GM23338 (cell line): Measurements from ENCODE around the gene INO80E. TPM values are rescaled to one million over a fixed set of nuclear protein-coding genes. Genes with fewer than 3 reads are reported as not detected.

Source experiments
- ATAC-seq: fragments of 200-7000 bp; cut with Tn5 transposase; 3 replicates; pipeline ENCODE4 v1.9.1; 2020
- DNase-seq: peaks from one replicate; pipeline ENCODE4 v3.0.0-alpha.2; 2015; ENCODE audit warnings: low spot score
- H2AFZ ChIP-seq: fragments of 200-600 bp; sonication (generic); 2 replicates; pipeline ENCODE4 v1.8.0; 2016; ENCODE audit warnings: antibody characterized with exemption, mild to moderate bottlenecking, moderate library complexity
- H3F3A ChIP-seq: fragments of 200-600 bp; sonication (generic); replicated peaks from 2 replicates; pipeline ENCODE4 v1.8.0; 2017; ENCODE audit warnings: antibody characterized with exemption, mixed run types, low read depth
- H3K27ac ChIP-seq: fragments of 200-600 bp; sonication (generic); 2 replicates; pipeline ENCODE4 v1.6.1; 2016; ENCODE audit warnings: low read depth
- H3K27me3 ChIP-seq: fragments of 200-600 bp; sonication (generic); 2 replicates; pipeline ENCODE4 v1.8.0; 2016; ENCODE audit warnings: mild to moderate bottlenecking, mixed run types, moderate library complexity; ENCODE audit not compliant: insufficient read depth
- H3K36me3 ChIP-seq: fragments of 200-600 bp; sonication (generic); 2 replicates; pipeline ENCODE4 v1.8.0; 2016; ENCODE audit warnings: mild to moderate bottlenecking; ENCODE audit not compliant: insufficient read depth
- H3K4me1 ChIP-seq: fragments of 200-600 bp; sonication (generic); 2 replicates; pipeline ENCODE4 v1.8.0; 2016; ENCODE audit warnings: mild to moderate bottlenecking, moderate library complexity; ENCODE audit not compliant: insufficient read depth
- H3K4me2 ChIP-seq: fragments of 200-600 bp; sonication (generic); 2 replicates; pipeline ENCODE4 v1.7.1; 2017; ENCODE audit warnings: mixed run types
- H3K4me3 ChIP-seq: fragments of 200-600 bp; sonication (generic); 2 replicates; pipeline ENCODE4 v1.6.1; 2016; ENCODE audit warnings: mixed run types
- H3K79me2 ChIP-seq: fragments of 200-600 bp; sonication (generic); replicated peaks from 2 replicates; pipeline ENCODE4 v1.8.0; 2017; ENCODE audit warnings: mild to moderate bottlenecking; ENCODE audit not compliant: insufficient read depth
- H3K9me2 ChIP-seq: fragments of 200-600 bp; sonication (generic); 2 replicates; pipeline ENCODE4 v1.8.0; 2017; ENCODE audit not compliant: insufficient read depth
- H4K20me1 ChIP-seq: fragments of 200-600 bp; sonication (generic); replicated peaks from 2 replicates; pipeline ENCODE4 v1.8.0; 2017; ENCODE audit warnings: mild to moderate bottlenecking; ENCODE audit not compliant: insufficient read depth
- H3K27ac Mint-ChIP-seq: 2 replicates; pipeline ENCODE4 v1.8.0; 2020; ENCODE audit warnings: inconsistent platforms, mild to moderate bottlenecking, moderate library complexity, mixed read lengths
- H3K27me3 Mint-ChIP-seq: 3 replicates; pipeline ENCODE4 v1.8.0; 2022; ENCODE audit warnings: low read depth, mild to moderate bottlenecking, moderate library complexity, mixed read lengths, inconsistent platforms; ENCODE audit not compliant: insufficient read depth, poor library complexity
- H3K36me3 Mint-ChIP-seq: 3 replicates; pipeline ENCODE4 v1.8.0; 2021; ENCODE audit warnings: low read depth, mild to moderate bottlenecking, inconsistent platforms, moderate library complexity, mixed read lengths
- H3K4me1 Mint-ChIP-seq: 3 replicates; pipeline ENCODE4 v1.8.0; 2020; ENCODE audit warnings: mild to moderate bottlenecking, inconsistent platforms, mixed read lengths
- H3K4me3 Mint-ChIP-seq: 3 replicates; pipeline ENCODE4 v1.8.0; 2021; ENCODE audit warnings: moderate library complexity, mild to moderate bottlenecking, inconsistent platforms, mixed read lengths
- H3K9me3 Mint-ChIP-seq: 3 replicates; pipeline ENCODE4 v1.8.0; 2020; ENCODE audit warnings: moderate library complexity, mild to moderate bottlenecking, inconsistent platforms, mixed read lengths
- CREB1 ChIP-seq: fragments of 250-450 bp; sonication (Bioruptor Pico); IDR thresholded peaks from 2 replicates; pipeline ENCODE4 v1.5.0; 2020; ENCODE audit warnings: low read depth, mild to moderate bottlenecking, moderate library complexity
- ETS1 ChIP-seq: IDR thresholded peaks from 2 replicates; pipeline ENCODE4 v1.6.1; 2016; ENCODE audit warnings: antibody characterized with exemption
- EZH2 ChIP-seq: fragments of 200-600 bp; sonication (generic); IDR thresholded peaks from one replicate; pipeline ENCODE4 v1.8.0; 2017; ENCODE audit warnings: antibody characterized with exemption, mild to moderate bottlenecking, low read depth; ENCODE audit not compliant: unreplicated experiment
- EZH2phosphoT487 ChIP-seq: fragments of 200-600 bp; sonication (generic); IDR thresholded peaks from one replicate; pipeline ENCODE4 v1.8.1; 2018; ENCODE audit warnings: antibody characterized with exemption; ENCODE audit not compliant: unreplicated experiment
- JUNB ChIP-seq: IDR thresholded peaks from one replicate; pipeline ENCODE4 v1.6.1; 2016; ENCODE audit warnings: antibody characterized with exemption; ENCODE audit not compliant: unreplicated experiment
- NANOG ChIP-seq: IDR thresholded peaks from 2 replicates; pipeline ENCODE4 v1.6.1; 2016; ENCODE audit warnings: antibody characterized with exemption, borderline replicate concordance
- POLR2AphosphoS5 ChIP-seq: IDR thresholded peaks from 2 replicates; pipeline ENCODE4 v1.6.1; 2016; ENCODE audit warnings: antibody characterized with exemption, low read depth
- REST ChIP-seq: IDR thresholded peaks from one replicate; pipeline ENCODE4 v1.6.1; 2018; ENCODE audit warnings: antibody characterized with exemption; ENCODE audit not compliant: unreplicated experiment
- STAT1 ChIP-seq: IDR thresholded peaks from one replicate; pipeline ENCODE4 v1.6.1; 2016; ENCODE audit warnings: antibody characterized with exemption; ENCODE audit not compliant: unreplicated experiment
- ZNF114 ChIP-seq: fragments of 250-450 bp; sonication (Bioruptor Pico); IDR thresholded peaks from 2 replicates; pipeline ENCODE4 v1.5.0; 2020; ENCODE audit warnings: mild to moderate bottlenecking, moderate library complexity
- ZNF331 ChIP-seq: fragments of 250-450 bp; sonication (Bioruptor Pico); IDR thresholded peaks from 2 replicates; pipeline ENCODE4 v1.5.0; 2020; ENCODE audit warnings: low read depth, mild to moderate bottlenecking, moderate library complexity
- polyA plus RNA-seq: library from polyadenylated mRNA; unstranded; fragments of >200 nt; fragmentation: Nextera tagmentation; extraction: Ambion mirVana; gene quantifications from 2 replicates; pipeline ENCODE4 v1.2.1, GENCODE V29; 2016
- total RNA-seq: library from RNA; depleted of rRNA; stranded (reverse); fragments of >200 nt; shearing (Covaris generic); gene quantifications from 2 replicates; pipeline ENCODE4 v1.2.3, GENCODE V29; 2014
- TF ChIP-seq, protein P1 (sequence below): fragments of 250-450 bp; sonication (Bioruptor Pico); IDR thresholded peaks from 2 replicates; pipeline ENCODE4 v1.5.0; 2020; ENCODE audit warnings: mild to moderate bottlenecking, moderate library complexity
- TF ChIP-seq, protein P2 (sequence below), 2 experiments: fragments of 200-600 bp in 1 of 2; sonication (generic) in 1 of 2; conservative IDR thresholded peaks; 2 replicates each; pipeline versions ENCODE4 v1.5.1 to v1.6.1; 2016 to 2017; ENCODE audit warnings: antibody characterized with exemption in 2 of 2, low read depth in 2 of 2, mild to moderate bottlenecking in 2 of 2, moderate library complexity in 1 of 2

The INO80E gene
- total and polyA plus RNA-seq, 2 experiments from 2014 or later: 66.0 to 71.0 TPM

- Histone ChIP-seq H3K9me2 (no peaks in the 10 kb centered on the region), H3K4me3 (peak overlapping the region; percentile 94), H2AFZ (peak overlapping the region; percentile 96), H3K27ac (peak overlapping the region; percentile 45; the same call in 1 of the 2 replicates), H4K20me1 (peaks cover 10% of the 10 kb centered on the region; the same call in 1 of the 2 replicates), H3K36me3 (peaks cover 5% of the 10 kb centered on the region; the same call in 1 of the 2 replicates), H3K27me3 (no peaks in the 10 kb centered on the region), H3K79me2 (peaks cover 7% of the 10 kb centered on the region; the same call in 1 of the 2 replicates), H3K4me1 (peaks cover 28% of the 10 kb centered on the region), H3K4me2 (peak overlapping the region; percentile 94), H3F3A (peaks cover 20% of the 10 kb centered on the region)
- ATAC-seq (no peak), DNase-seq (no peak)
- peaks cover 2% of the 10 kb centered on the region; the same call in 2 of the 3 replicates for H3K9me3 Mint-ChIP-seq
- H3K27me3 Mint-ChIP-seq: peaks cover 13% of the 10 kb centered on the region
- H3K4me1 Mint-ChIP-seq: peaks cover 33% of the 10 kb centered on the region
- TF ChIP-seq POLR2AphosphoS5 (no peak), STAT1 (no peak), CREB1 (CRISPR knock-in tag) (no peak), REST (no peak), NANOG (no peak), ZNF114 (CRISPR knock-in tag) (no peak), ETS1 (no peak), EZH2 (no peak), EZH2phosphoT487 (no peak), JUNB (no peak), ZNF331 (CRISPR knock-in tag) (no peak)
- TF ChIP-seq, protein P1, sequence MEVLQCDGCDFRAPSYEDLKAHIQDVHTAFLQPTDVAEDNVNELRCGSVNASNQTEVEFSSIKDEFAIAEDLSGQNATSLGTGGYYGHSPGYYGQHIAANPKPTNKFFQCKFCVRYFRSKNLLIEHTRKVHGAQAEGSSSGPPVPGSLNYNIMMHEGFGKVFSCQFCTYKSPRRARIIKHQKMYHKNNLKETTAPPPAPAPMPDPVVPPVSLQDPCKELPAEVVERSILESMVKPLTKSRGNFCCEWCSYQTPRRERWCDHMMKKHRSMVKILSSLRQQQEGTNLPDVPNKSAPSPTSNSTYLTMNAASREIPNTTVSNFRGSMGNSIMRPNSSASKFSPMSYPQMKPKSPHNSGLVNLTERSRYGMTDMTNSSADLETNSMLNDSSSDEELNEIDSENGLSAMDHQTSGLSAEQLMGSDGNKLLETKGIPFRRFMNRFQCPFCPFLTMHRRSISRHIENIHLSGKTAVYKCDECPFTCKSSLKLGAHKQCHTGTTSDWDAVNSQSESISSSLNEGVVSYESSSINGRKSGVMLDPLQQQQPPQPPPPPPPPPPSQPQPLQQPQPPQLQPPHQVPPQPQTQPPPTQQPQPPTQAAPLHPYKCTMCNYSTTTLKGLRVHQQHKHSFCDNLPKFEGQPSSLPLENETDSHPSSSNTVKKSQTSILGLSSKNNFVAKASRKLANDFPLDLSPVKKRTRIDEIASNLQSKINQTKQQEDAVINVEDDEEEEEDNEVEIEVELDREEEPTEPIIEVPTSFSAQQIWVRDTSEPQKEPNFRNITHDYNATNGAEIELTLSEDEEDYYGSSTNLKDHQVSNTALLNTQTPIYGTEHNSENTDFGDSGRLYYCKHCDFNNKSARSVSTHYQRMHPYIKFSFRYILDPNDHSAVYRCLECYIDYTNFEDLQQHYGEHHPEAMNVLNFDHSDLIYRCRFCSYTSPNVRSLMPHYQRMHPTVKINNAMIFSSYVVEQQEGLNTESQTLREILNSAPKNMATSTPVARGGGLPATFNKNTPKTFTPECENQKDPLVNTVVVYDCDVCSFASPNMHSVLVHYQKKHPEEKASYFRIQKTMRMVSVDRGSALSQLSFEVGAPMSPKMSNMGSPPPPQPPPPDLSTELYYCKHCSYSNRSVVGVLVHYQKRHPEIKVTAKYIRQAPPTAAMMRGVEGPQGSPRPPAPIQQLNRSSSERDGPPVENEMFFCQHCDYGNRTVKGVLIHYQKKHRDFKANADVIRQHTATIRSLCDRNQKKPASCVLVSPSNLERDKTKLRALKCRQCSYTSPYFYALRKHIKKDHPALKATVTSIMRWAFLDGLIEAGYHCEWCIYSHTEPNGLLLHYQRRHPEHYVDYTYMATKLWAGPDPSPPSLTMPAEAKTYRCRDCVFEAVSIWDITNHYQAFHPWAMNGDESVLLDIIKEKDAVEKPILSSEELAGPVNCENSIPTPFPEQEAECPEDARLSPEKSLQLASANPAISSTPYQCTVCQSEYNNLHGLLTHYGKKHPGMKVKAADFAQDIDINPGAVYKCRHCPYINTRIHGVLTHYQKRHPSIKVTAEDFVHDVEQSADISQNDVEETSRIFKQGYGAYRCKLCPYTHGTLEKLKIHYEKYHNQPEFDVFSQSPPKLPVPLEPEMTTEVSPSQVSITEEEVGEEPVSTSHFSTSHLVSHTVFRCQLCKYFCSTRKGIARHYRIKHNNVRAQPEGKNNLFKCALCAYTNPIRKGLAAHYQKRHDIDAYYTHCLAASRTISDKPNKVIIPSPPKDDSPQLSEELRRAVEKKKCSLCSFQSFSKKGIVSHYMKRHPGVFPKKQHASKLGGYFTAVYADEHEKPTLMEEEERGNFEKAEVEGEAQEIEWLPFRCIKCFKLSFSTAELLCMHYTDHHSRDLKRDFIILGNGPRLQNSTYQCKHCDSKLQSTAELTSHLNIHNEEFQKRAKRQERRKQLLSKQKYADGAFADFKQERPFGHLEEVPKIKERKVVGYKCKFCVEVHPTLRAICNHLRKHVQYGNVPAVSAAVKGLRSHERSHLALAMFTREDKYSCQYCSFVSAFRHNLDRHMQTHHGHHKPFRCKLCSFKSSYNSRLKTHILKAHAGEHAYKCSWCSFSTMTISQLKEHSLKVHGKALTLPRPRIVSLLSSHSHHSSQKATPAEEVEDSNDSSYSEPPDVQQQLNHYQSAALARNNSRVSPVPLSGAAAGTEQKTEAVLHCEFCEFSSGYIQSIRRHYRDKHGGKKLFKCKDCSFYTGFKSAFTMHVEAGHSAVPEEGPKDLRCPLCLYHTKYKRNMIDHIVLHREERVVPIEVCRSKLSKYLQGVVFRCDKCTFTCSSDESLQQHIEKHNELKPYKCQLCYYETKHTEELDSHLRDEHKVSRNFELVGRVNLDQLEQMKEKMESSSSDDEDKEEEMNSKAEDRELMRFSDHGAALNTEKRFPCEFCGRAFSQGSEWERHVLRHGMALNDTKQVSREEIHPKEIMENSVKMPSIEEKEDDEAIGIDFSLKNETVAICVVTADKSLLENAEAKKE (CRISPR knock-in tag): no peak
- TF ChIP-seq, protein P2, sequence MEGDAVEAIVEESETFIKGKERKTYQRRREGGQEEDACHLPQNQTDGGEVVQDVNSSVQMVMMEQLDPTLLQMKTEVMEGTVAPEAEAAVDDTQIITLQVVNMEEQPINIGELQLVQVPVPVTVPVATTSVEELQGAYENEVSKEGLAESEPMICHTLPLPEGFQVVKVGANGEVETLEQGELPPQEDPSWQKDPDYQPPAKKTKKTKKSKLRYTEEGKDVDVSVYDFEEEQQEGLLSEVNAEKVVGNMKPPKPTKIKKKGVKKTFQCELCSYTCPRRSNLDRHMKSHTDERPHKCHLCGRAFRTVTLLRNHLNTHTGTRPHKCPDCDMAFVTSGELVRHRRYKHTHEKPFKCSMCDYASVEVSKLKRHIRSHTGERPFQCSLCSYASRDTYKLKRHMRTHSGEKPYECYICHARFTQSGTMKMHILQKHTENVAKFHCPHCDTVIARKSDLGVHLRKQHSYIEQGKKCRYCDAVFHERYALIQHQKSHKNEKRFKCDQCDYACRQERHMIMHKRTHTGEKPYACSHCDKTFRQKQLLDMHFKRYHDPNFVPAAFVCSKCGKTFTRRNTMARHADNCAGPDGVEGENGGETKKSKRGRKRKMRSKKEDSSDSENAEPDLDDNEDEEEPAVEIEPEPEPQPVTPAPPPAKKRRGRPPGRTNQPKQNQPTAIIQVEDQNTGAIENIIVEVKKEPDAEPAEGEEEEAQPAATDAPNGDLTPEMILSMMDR (conservative IDR thresholded peaks at IDR 0.05; ENCODE audit: low read depth in 2 of 2): no peak
- peaks cover 36% of the 10 kb centered on the region for H3K36me3 Mint-ChIP-seq
- peak overlapping the region; percentile 98; the same call in 1 of the 2 replicates for H3K27ac Mint-ChIP-seq
- peak overlapping the region; percentile 98 for H3K4me3 Mint-ChIP-seq
Measured at GRCh38 chr16:29996766-29997250, 767 bp downstream of the INO80E start.
